HCT116 (cell line): ENCODE results near the gene MIF. TPM values are rescaled to one million over a fixed set of nuclear protein-coding genes. Genes with fewer than 3 reads are reported as not detected.

Experiments used
- ATAC-seq: fragments of 200-7000 bp; cut with Tn5 transposase; 2 replicates; pipeline ENCODE4 v1.9.1; 2020; ENCODE audit warnings: mild to moderate bottlenecking, moderate library complexity
- BruUV-seq: library from RNA; stranded (reverse); fragments of 400-500 nt; replicated peaks from 2 replicates; lab custom pipeline; 2021; lab: Mats Ljungman, UMichigan
- CTCF ChIA-PET: fragments of 300-600 bp; sonication (Branson Sonifier 250); formaldehyde crosslinking; loops from one replicate; lab custom pipeline; 2021; ENCODE audit warnings: antibody characterized with exemption; lab: Charles Lee
- POLR2A ChIA-PET: fragments of 300-600, 350-600 bp; sonication (Branson Sonifier 250); formaldehyde crosslinking; loops from one replicate; lab custom pipeline; 2021; ENCODE audit warnings: antibody characterized with exemption; lab: Charles Lee
- RAD21 ChIA-PET, 2 experiments: fragments of 300-600 bp; sonication (Branson Sonifier 250); formaldehyde crosslinking; loops; one replicate each; lab custom pipeline; 2023; ENCODE audit warnings: low total read pairs in 2 of 2; ENCODE audit not compliant: uncharacterized antibody in 2 of 2, unreplicated experiment in 2 of 2, low non-redundant PET in 1 of 2; lab: Charles Lee
- DNase-seq: peaks from one replicate; pipeline ENCODE4 v3.0.0-alpha.2; 2010; ENCODE audit warnings: low read depth, low spot score
- H2AFZ ChIP-seq: fragments of 200-600 bp; shearing (Covaris generic), sonication (generic); 2 replicates; pipeline ENCODE4 v1.6.1; 2017; ENCODE audit warnings: low read depth, mixed run types, mixed read lengths, antibody characterized with exemption, low read length; ENCODE audit not compliant: poor library complexity, severe bottlenecking
- H3K27ac ChIP-seq: 2 replicates; pipeline ENCODE4 v1.5.1; 2012; ENCODE audit warnings: low read depth, low read length
- H3K27me3 ChIP-seq: fragments of 200-600 bp; sonication (generic); 2 replicates; pipeline ENCODE4 v1.6.1; 2016; ENCODE audit warnings: mixed run types, low read length, mixed read lengths; ENCODE audit not compliant: insufficient read depth
- H3K36me3 ChIP-seq, 2 experiments: fragments of 200-500 bp in 1 of 2; fragments of 200-600 bp in 1 of 2; sonication (Bioruptor generic) in 1 of 2; sonication (generic) in 1 of 2; 2 replicates each; pipeline versions ENCODE4 v1.5.1 to v1.6.1; 2014 to 2016; ENCODE audit warnings: low read length in 2 of 2, inconsistent platforms in 1 of 2, mixed read lengths in 1 of 2, mixed run types in 1 of 2; ENCODE audit not compliant: insufficient read depth in 2 of 2, control insufficient read depth in 1 of 2
- H3K4me1 ChIP-seq, 2 experiments: fragments of 200-600 bp in 1 of 2; sonication (generic) in 1 of 2; 2 replicates each; pipeline versions ENCODE4 v1.5.1 to v1.6.1; 2012 to 2017; ENCODE audit warnings: low read length in 2 of 2, inconsistent platforms in 1 of 2, mild to moderate bottlenecking in 1 of 2, mixed read lengths in 1 of 2, mixed run types in 1 of 2, moderate library complexity in 1 of 2; ENCODE audit not compliant: insufficient read depth in 2 of 2, control insufficient read depth in 1 of 2
- H3K4me2 ChIP-seq: fragments of 200-600 bp; sonication (generic); 2 replicates; pipeline ENCODE4 v1.6.1; 2017; ENCODE audit warnings: mixed run types, low read length, mixed read lengths
- H3K4me3 ChIP-seq, 2 experiments: fragments of 200-600 bp in 1 of 2; sonication (generic) in 1 of 2; replicated peaks in 1 of 2; 2 replicates each; pipeline ENCODE4 v1.5.1; 2011 to 2016; ENCODE audit warnings: low read length in 2 of 2, control low read depth in 1 of 2, low read depth in 1 of 2, mild to moderate bottlenecking in 1 of 2, mixed read lengths in 1 of 2, mixed run types in 1 of 2
- H3K79me2 ChIP-seq: fragments of 200-600 bp; sonication (generic); 2 replicates; pipeline ENCODE4 v1.6.1; 2017; ENCODE audit warnings: mild to moderate bottlenecking, mixed run types, low read length, moderate library complexity, mixed read lengths; ENCODE audit not compliant: insufficient read depth
- H3K9ac ChIP-seq: fragments of 200-600 bp; sonication (generic); 2 replicates; pipeline ENCODE4 v1.6.1; 2016; ENCODE audit warnings: low read length, mixed read lengths
- H3K9me2 ChIP-seq: fragments of 200-600 bp; sonication (generic), shearing (Covaris generic); 2 replicates; pipeline ENCODE4 v1.6.1; 2017; ENCODE audit warnings: mixed run types, mild to moderate bottlenecking, moderate library complexity; ENCODE audit not compliant: insufficient read depth
- H3K9me3 ChIP-seq, 2 experiments: fragments of 200-500 bp in 1 of 2; fragments of 200-600 bp in 1 of 2; sonication (Bioruptor generic) in 1 of 2; sonication (generic) in 1 of 2; 2 replicates each; pipeline ENCODE4 v1.6.1; 2014 to 2017; ENCODE audit warnings: low read length in 2 of 2, mixed read lengths in 2 of 2, inconsistent platforms in 1 of 2, low read depth in 1 of 2, mild to moderate bottlenecking in 1 of 2, mixed run types in 1 of 2, moderate library complexity in 1 of 2; ENCODE audit not compliant: control insufficient read depth in 1 of 2, insufficient read depth in 1 of 2
- H4K20me1 ChIP-seq: fragments of 200-600 bp; sonication (generic), shearing (Covaris generic); 2 replicates; pipeline ENCODE4 v1.6.1; 2017; ENCODE audit warnings: mixed run types, mild to moderate bottlenecking, moderate library complexity; ENCODE audit not compliant: insufficient read depth
- CEBPB ChIP-seq: IDR thresholded peaks from 2 replicates; pipeline ENCODE4 v1.6.1; 2012; ENCODE audit warnings: low read depth
- EGR1 ChIP-seq: IDR thresholded peaks from 2 replicates; pipeline ENCODE4 v1.6.1; 2012; ENCODE audit warnings: low read depth
- ELF1 ChIP-seq: IDR thresholded peaks from 2 replicates; pipeline ENCODE4 v1.6.1; 2012; ENCODE audit warnings: low read depth, borderline replicate concordance
- EZH2 ChIP-seq: fragments of 200-600 bp; sonication (generic); IDR thresholded peaks from 2 replicates; pipeline ENCODE4 v1.6.1; 2017; ENCODE audit warnings: antibody characterized with exemption, mixed run types
- EZH2phosphoT487 ChIP-seq: fragments of 200-600 bp; IDR thresholded peaks from 2 replicates; pipeline ENCODE4 v1.6.1; 2018; ENCODE audit warnings: antibody characterized with exemption, borderline replicate concordance
- FOSL1 ChIP-seq: IDR thresholded peaks from 2 replicates; pipeline ENCODE4 v1.6.1; 2012; ENCODE audit warnings: low read depth
- JUND ChIP-seq: IDR thresholded peaks from 2 replicates; pipeline ENCODE4 v1.6.1; 2012
- POLR2A ChIP-seq: IDR thresholded peaks from 2 replicates; pipeline ENCODE4 v1.7.0; 2011; ENCODE audit warnings: borderline replicate concordance; ENCODE audit not compliant: insufficient read depth, insufficient read length; ENCODE audit errors: extremely low read depth
- POLR2AphosphoS5 ChIP-seq: IDR thresholded peaks from 2 replicates; pipeline ENCODE4 v1.6.1; 2011; ENCODE audit warnings: mild to moderate bottlenecking, low read depth, low read length, moderate library complexity
- RAD21 ChIP-seq: IDR thresholded peaks from 2 replicates; pipeline ENCODE4 v1.6.1; 2012; ENCODE audit warnings: low read depth, mild to moderate bottlenecking
- REST ChIP-seq: IDR thresholded peaks from 2 replicates; pipeline ENCODE4 v1.6.1; 2012; ENCODE audit warnings: low read depth
- SIN3A ChIP-seq: IDR thresholded peaks from 2 replicates; pipeline ENCODE4 v1.6.1; 2012; ENCODE audit warnings: low read depth
- SRF ChIP-seq: IDR thresholded peaks from 2 replicates; pipeline ENCODE4 v1.6.1; 2012; ENCODE audit warnings: low read depth
- TCF7L2 ChIP-seq: IDR thresholded peaks from 2 replicates; pipeline ENCODE4 v1.7.0; 2011; ENCODE audit warnings: borderline replicate concordance, inconsistent platforms; ENCODE audit not compliant: insufficient read depth, insufficient read length; ENCODE audit errors: extremely low read depth
- YY1 ChIP-seq: IDR thresholded peaks from 2 replicates; pipeline ENCODE4 v1.6.1; 2011; ENCODE audit warnings: low read length, low read depth, moderate library complexity, mild to moderate bottlenecking; ENCODE audit not compliant: insufficient replicate concordance; ENCODE audit errors: extremely low read depth
- ZBTB33 ChIP-seq: IDR thresholded peaks from 2 replicates; pipeline ENCODE4 v1.6.1; 2011; ENCODE audit warnings: mild to moderate bottlenecking, low read length, moderate library complexity; ENCODE audit not compliant: insufficient replicate concordance; ENCODE audit errors: extremely low read depth
- ZFX ChIP-seq: fragments of 450-650 bp; IDR thresholded peaks from 2 replicates; pipeline ENCODE4 v1.6.1; 2017
- intact Hi-C: fragments of 100-400 bp; cut with micrococcal nuclease; formaldehyde crosslinking; loops from 2 replicates; pipeline ENCODE4 v1.10.0; 2022
- total RNA-seq: library from RNA; stranded (reverse); gene quantifications from one replicate; pipeline ENCODE4 v1.2.1, GENCODE V29; 2021; ENCODE audit not compliant: unreplicated experiment
- TF ChIP-seq, protein P1 (sequence below), 3 experiments: fragments of 200-600 bp in 1 of 3; sonication (generic) in 1 of 3; IDR thresholded peaks in 2 of 3; conservative IDR thresholded peaks in 1 of 3; 2 replicates each; pipeline ENCODE4 v1.5.1; 2012 to 2017; ENCODE audit warnings: low read depth in 2 of 3, low read length in 2 of 3, antibody characterized with exemption in 1 of 3, borderline replicate concordance in 1 of 3, control low read depth in 1 of 3, mild to moderate bottlenecking in 1 of 3, mixed read lengths in 1 of 3, mixed run types in 1 of 3, moderate library complexity in 1 of 3; ENCODE audit not compliant: insufficient read depth in 1 of 3
- TF ChIP-seq, protein P2 (sequence below): IDR thresholded peaks from 2 replicates; pipeline ENCODE4 v1.6.1; 2012
- TF ChIP-seq, protein P3 (sequence below): IDR thresholded peaks from 2 replicates; pipeline ENCODE4 v1.6.1; 2012

MIF gene
- total RNA-seq, 1 experiment from 2014 or later, result 1,511 TPM

DNA sequence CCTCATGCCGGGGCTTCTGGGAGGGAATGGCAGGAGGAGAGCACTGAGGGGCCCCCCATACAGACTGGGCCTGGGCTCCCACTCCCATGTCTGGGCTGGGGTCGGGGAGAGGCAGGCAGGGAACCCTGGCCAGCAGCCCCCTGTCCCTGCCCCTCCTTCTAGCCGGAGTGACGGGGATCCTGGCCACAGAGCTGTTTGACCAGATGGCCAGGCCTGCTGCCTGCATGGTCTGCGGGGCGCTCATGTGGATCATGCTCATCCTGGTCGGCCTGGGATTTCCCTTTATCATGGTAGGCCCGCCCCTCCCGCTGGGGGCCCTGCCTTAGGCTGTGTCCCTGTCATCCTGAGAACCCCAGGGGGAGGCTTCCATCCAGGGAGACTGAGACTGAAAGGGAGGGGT lies 10.0 kb upstream of the MIF start:
- Histone ChIP-seq H4K20me1 (no peaks in the 10 kb centered on the region), H3K4me1 (peaks cover 10 to 17% of the 10 kb centered on the region in 2 experiments), H3K27me3 (no peaks in the 10 kb centered on the region), H2AFZ (no peak overlapping the region), H3K27ac (no peak overlapping the region), H3K9ac (no peak overlapping the region), H3K9me2 (no peaks in the 10 kb centered on the region)
- BruUV-seq, result no TSS peak
- DNase-seq, result no peak
- TF ChIP-seq POLR2A (no peak), ELF1 (no peak), ZFX (no peak), EZH2 (no peak), YY1 (no peak), SIN3A (no peak), SRF (no peak), RAD21 (no peak), TCF7L2 (no peak), POLR2AphosphoS5 (no peak), CEBPB (no peak), EZH2phosphoT487 (no peak), EGR1 (no peak), REST (no peak), FOSL1 (no peak), ZBTB33 (no peak), JUND (no peak)
- TF ChIP-seq, protein P1, sequence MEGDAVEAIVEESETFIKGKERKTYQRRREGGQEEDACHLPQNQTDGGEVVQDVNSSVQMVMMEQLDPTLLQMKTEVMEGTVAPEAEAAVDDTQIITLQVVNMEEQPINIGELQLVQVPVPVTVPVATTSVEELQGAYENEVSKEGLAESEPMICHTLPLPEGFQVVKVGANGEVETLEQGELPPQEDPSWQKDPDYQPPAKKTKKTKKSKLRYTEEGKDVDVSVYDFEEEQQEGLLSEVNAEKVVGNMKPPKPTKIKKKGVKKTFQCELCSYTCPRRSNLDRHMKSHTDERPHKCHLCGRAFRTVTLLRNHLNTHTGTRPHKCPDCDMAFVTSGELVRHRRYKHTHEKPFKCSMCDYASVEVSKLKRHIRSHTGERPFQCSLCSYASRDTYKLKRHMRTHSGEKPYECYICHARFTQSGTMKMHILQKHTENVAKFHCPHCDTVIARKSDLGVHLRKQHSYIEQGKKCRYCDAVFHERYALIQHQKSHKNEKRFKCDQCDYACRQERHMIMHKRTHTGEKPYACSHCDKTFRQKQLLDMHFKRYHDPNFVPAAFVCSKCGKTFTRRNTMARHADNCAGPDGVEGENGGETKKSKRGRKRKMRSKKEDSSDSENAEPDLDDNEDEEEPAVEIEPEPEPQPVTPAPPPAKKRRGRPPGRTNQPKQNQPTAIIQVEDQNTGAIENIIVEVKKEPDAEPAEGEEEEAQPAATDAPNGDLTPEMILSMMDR (IDR thresholded peaks at IDR 0.05 in 2 of 3, conservative IDR thresholded peaks at IDR 0.05 in 1 of 3; ENCODE audit: borderline replicate concordance in 1 of 3, insufficient read depth in 1 of 3, low read depth in 2 of 3, low read length in 2 of 3), result no peak
- TF ChIP-seq, protein P2, sequence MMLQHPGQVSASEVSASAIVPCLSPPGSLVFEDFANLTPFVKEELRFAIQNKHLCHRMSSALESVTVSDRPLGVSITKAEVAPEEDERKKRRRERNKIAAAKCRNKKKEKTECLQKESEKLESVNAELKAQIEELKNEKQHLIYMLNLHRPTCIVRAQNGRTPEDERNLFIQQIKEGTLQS, result no peak
- TF ChIP-seq, protein P3, sequence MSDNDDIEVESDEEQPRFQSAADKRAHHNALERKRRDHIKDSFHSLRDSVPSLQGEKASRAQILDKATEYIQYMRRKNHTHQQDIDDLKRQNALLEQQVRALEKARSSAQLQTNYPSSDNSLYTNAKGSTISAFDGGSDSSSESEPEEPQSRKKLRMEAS, result no peak
- TF ChIP-seq, all 23 proteins: peak for 0
- no peak overlapping the region for H3K4me2 ChIP-seq
- ChIA-PET POLR2A (no interaction called here), RAD21 (no interaction called here), CTCF (interaction anchor here (1.7 kb wide), 1 partner anchor 10 kb away, joined by 6 read pairs; the partner anchor contains the start of gene MIF)
- H3K4me3 ChIP-seq, result no peak overlapping the region
- H3K79me2 ChIP-seq, result no peaks in the 10 kb centered on the region
- intact Hi-C loops, result no loop called here
- 0 out of 4 replicates have a peak, but pooled peaks cover 0 to 3% of the 10 kb centered on the region in 2 experiments for H3K36me3 ChIP-seq
- H3K9me3 ChIP-seq, result no peaks in the 10 kb centered on the region
- no peak for ATAC-seq
